ENCODE data around the gene UBE2I.
A peak's percentile ranks its signal among the peaks of the same experiment; 100 is the strongest.

UBE2I gene

GRCh38 chr16:1333854-1334700, 24.6 kb downstream of the UBE2I start:
- H3K4me1 ChIP-seq (ENCODE audit: control insufficient read depth in 1 of 2, insufficient read depth in 1 of 2, low read depth in 1 of 2, low read length in 1 of 2) = peaks cover 12 to 29% of the 10 kb centered on the region in 2 experiments
- no peaks in the 10 kb centered on the region for H3K36me3 ChIP-seq
- peak overlapping the region; percentile 35 to 55 for H3K4me3 ChIP-seq (ENCODE audit: low read depth in 1 of 2, low read length in 1 of 2)
- H3K9me3 ChIP-seq = no peaks in the 10 kb centered on the region
- H3K27ac ChIP-seq = no peak overlapping the region
- peaks cover 92% of the 10 kb centered on the region for H3K27me3 ChIP-seq
- no peak for TF ChIP-seq CTCF (IDR thresholded peaks at IDR 0.05)

GRCh38 chr16:1334739-1335138, 25.3 kb downstream of the UBE2I start:
- H3K9me3 ChIP-seq = no peaks in the 10 kb centered on the region
- H3K27ac ChIP-seq = no peak overlapping the region
- H3K36me3 ChIP-seq = no peaks in the 10 kb centered on the region
- peaks cover 94% of the 10 kb centered on the region for H3K27me3 ChIP-seq
- H3K4me1 ChIP-seq (ENCODE audit: control insufficient read depth in 1 of 2, insufficient read depth in 1 of 2, low read depth in 1 of 2, low read length in 1 of 2) = peaks cover 12 to 29% of the 10 kb centered on the region in 2 experiments
- peak overlapping the region in 1 of 2 experiments; percentile 55 for H3K4me3 ChIP-seq (ENCODE audit: low read depth in 1 of 2, low read length in 1 of 2)
- no peak for TF ChIP-seq CTCF (IDR thresholded peaks at IDR 0.05)

GRCh38 chr16:1335211-1335971, 26.0 kb downstream of the UBE2I start:
- Histone ChIP-seq H3K4me1 (ENCODE audit: control insufficient read depth in 1 of 2, insufficient read depth in 1 of 2, low read depth in 1 of 2, low read length in 1 of 2) (peaks cover 12 to 29% of the 10 kb centered on the region in 2 experiments), H3K27ac (no peak overlapping the region), H3K4me3 (ENCODE audit: low read depth in 1 of 2, low read length in 1 of 2) (no peak overlapping the region), H3K27me3 (peaks cover 90% of the 10 kb centered on the region), H3K36me3 (no peaks in the 10 kb centered on the region), H3K9me3 (no peaks in the 10 kb centered on the region)
- TF ChIP-seq CTCF (IDR thresholded peaks at IDR 0.05) = no peak

- peaks cover 12 to 26% of the 10 kb centered on the region in 2 experiments for H3K4me1 ChIP-seq (ENCODE audit: control insufficient read depth in 1 of 2, insufficient read depth in 1 of 2, low read depth in 1 of 2, low read length in 1 of 2)
- H3K27me3 ChIP-seq = peaks cover 90% of the 10 kb centered on the region
- H3K4me3 ChIP-seq (ENCODE audit: low read depth in 1 of 2, low read length in 1 of 2) = no peak overlapping the region
- TF ChIP-seq CTCF (IDR thresholded peaks at IDR 0.05) = no peak
- H3K9me3 ChIP-seq = no peaks in the 10 kb centered on the region
- no peaks in the 10 kb centered on the region for H3K36me3 ChIP-seq
- H3K27ac ChIP-seq = no peak overlapping the region
Measured at GRCh38 chr16:1335996-1336395, 26.6 kb downstream of the UBE2I start.

- H3K4me1 ChIP-seq (ENCODE audit: control insufficient read depth in 1 of 2, insufficient read depth in 1 of 2, low read depth in 1 of 2, low read length in 1 of 2) = peaks cover 9 to 25% of the 10 kb centered on the region in 2 experiments
- H3K27me3 ChIP-seq = peaks cover 89% of the 10 kb centered on the region
- H3K9me3 ChIP-seq = no peaks in the 10 kb centered on the region
Measured at GRCh38 chr16:1336619-1337018, 27.2 kb downstream of the UBE2I start.

More at GRCh38 chr16:1336619-1337018, 27.2 kb downstream of the UBE2I start:
- H3K4me3 ChIP-seq (ENCODE audit: low read depth in 1 of 2, low read length in 1 of 2) = no peak overlapping the region
- H3K27ac ChIP-seq = no peak overlapping the region
- H3K36me3 ChIP-seq = no peaks in the 10 kb centered on the region
- TF ChIP-seq CTCF (IDR thresholded peaks at IDR 0.05) = no peak
